Activated CD8-positive, alpha-beta memory T cell treated with anti-CD3 and anti-CD28 coated beads, Interleukin-2, amount 50 U/mL, for 24 hours (primary cell): ENCODE measurements around the gene DRD4.

Experiments
- DNase-seq: peaks from one replicate; pipeline ENCODE4 v3.0.0-alpha.2; 2020; ENCODE audit errors: extremely low read depth

DRD4 gene

DNA sequence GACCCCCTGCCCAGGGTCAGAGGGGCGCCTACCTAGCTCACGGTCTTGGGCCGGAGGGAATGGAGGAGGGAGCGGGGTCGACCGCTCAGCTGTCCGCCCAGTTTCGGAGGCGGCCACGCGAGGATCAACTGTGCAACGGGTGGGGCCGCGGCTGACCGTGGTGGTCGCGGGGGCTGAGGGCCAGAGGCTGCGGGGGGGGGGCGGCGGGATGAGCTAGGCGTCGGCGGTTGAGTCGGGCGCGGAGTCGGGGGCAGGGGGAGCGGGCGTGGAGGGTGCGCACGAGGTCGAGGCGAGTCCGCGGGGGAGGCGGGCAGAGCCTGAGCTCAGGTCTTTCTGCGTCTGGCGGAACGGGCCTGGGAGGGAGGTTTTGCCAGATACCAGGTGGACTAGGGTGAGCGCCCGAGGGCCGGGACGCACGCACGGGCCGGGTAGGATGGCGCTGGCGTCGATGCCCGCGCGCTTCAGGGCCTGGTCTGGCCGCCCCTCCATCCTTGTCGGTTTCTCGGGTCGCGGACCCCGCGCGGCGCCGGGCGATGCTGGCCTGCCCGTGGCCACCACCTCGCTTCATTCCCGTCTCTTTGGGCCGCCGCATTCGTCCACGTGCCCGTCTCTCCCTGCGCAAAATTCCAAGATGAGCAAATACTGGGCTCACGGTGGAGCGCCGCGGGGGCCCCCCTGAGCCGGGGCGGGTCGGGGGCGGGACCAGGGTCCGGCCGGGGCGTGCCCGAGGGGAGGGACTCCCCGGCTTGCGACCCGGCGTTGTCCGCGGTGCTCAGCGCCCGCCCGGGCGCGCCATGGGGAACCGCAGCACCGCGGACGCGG lies at the start of gene DRD4:
Gene DRD4 (plus strand): TSS at position 759 of the 822 bp plus-strand sequence. CDS start 36 bp downstream, at position 795.
- no peak for DNase-seq

GRCh38 chr11:587546-587945 lies 49.5 kb upstream of the DRD4 start:
- DNase-seq, result no peak

DNA sequence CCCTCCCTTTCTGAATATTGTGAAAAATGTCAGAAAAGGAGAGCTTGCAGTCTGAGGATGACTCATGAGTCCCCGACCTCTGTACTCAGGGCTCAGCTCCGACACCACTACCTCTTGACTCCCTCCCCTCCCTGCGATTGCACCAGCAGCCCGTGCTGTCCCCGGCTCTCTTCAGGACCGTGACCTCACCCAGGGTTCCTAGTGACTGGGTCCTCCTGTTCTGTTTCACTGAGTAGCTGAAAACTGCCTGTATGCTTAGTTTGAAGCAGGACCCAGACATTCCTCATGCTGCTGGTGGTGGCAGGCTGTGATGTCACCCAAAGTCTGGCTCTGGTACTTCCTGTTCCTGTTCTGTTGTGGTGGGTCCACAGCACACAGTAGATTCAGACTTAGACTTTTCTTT lies 49.1 kb upstream of the DRD4 start:
- DNase-seq, result peak; percentile 33

- no peak for DNase-seq
These were observed 47.3 kb upstream of the DRD4 start for GRCh38 chr11:589798-590197.

DNA sequence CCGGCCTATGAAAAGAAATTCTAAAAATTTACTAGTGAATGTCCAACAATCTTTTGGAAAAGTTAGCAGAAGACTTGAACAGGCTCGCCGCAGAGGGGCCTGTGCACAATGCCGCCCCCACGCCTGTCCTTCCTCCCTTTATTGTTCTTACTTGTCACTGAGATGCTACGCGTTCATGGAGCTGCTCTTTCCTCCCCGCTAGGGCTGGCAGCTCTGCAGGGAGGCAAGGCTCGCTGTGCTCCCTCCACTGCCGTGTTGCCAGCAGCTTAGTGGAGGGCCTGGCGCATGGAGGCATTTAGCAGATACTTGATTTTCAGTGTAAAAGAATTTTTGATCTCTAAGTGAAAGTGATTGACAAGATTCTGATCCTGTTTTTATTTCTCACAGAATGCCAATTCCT lies 46.1 kb upstream of the DRD4 start:
- no peak for DNase-seq

DNA sequence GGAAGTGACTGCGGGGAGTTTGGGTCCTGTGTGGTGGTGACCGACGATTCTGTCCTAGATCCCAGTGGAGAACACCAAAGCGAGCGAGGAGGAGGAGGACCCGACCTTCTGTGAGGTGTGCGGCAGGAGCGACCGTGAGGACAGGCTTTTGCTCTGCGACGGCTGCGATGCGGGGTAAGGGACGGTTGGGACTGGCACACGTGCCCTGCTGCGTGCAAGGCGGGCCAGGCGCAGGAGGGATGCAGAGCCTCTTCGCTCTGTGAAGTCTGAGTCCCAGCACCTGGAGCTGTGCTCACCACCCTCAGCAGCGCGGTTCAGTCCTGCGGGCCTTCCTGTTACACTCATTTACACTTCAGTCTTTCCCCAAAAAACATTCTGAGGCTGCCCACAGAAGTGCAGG lies 44.6 kb upstream of the DRD4 start:
- no peak for DNase-seq

GRCh38 chr11:592918-593317 lies 44.2 kb upstream of the DRD4 start:
- DNase-seq, result no peak

DNA sequence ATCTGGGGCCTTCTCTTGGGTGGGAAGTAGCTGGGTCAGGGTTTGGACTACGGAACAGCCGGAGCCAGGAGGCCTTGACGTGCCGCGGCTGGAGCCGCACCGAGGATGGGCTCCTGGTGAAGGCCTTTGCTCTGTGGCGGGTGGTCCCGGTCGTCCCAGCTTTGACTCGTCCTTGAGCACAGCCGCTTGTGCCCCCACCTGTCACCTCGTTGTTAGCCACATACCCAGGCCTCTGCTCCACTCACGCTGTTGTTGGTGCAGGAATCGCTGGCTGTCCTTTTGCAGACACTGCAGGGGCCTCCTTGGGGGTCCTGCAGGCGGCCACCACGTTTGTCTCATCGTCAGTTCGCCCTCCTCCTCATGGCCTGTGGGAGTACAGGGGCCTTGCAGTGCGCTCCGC lies 43.7 kb upstream of the DRD4 start:
- no peak for DNase-seq

DNA sequence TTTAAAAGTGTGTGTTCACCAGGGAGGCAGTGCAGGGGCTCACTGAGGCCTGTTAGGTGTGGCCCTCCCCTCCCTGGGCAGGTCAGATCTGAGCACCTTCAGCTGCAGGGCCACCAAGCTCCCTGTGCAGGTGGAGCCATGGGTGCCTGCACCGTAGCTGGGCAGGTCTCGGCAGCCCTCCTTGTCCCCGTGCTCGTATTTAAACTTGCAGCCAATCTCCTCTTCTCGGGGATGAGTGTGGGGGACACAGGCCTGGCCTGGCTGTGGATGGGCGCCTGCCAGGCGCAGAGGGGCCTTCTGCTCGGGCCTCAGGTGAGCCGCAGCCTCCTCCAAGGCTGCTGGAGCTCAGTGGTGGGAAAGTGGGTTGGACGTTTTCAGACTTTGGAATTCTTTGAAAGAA lies 41.7 kb upstream of the DRD4 start:
- no peak for DNase-seq

DNA sequence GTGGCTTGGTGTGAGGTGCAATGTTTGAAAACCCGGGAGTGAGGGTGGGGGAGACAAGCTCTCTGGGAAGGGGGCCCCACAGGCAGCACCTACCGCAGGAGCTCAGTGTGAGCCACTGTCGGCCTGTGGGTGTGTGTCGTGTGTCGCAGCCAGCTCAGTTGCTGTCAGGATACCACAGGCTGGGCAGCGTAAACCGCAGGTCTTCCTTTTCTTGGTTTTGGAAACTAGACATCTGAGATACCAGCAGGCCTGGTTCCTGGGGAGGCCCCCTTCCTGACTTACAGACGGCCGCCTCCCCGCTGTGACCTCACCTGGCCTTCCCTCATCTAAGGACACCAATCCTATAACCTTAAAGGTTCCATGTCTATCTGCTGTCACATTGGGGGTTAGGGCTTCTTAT lies 40.7 kb upstream of the DRD4 start:
- DNase-seq, result no peak

GRCh38 chr11:597166-597725 lies 39.8 kb upstream of the DRD4 start:
- DNase-seq, result no peak

GRCh38 chr11:598005-598680 lies 38.9 kb upstream of the DRD4 start:
- no peak for DNase-seq

DNA sequence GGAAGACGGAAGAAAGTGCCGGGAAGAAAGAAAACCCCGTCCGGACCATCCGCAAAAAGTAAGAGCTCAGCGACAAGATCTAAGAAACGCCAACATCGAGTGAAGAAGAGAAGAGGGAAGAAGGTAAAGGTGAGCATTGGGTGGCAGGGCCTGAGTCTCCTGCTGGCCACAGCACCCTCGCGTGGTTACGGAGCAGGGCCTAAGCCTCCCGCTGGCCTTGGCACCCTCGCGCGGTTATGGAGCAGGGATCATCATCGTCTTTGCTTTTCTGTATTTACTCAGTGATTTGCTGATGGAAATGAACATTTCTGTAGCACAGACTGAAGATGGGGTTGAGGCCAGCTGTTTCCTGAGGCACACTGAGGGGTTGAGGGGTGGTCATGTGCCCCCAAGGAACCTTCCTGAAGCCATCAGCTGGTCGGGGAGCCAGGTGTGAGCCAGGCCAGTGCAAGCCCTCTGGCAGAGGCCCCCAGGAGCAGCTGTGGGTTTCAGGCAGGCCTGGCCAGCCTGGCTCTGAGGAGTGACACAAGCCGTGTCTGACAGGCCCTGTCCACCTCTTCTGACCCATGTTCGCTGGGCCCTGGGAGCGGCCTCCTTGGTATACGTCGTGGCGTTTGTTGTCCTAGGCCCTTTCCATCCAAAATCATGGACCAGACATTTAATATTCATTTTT lies 35.4 kb upstream of the DRD4 start:
- DNase-seq, result no peak

GRCh38 chr11:603154-603553 lies 33.9 kb upstream of the DRD4 start:
- DNase-seq, result no peak

DNA sequence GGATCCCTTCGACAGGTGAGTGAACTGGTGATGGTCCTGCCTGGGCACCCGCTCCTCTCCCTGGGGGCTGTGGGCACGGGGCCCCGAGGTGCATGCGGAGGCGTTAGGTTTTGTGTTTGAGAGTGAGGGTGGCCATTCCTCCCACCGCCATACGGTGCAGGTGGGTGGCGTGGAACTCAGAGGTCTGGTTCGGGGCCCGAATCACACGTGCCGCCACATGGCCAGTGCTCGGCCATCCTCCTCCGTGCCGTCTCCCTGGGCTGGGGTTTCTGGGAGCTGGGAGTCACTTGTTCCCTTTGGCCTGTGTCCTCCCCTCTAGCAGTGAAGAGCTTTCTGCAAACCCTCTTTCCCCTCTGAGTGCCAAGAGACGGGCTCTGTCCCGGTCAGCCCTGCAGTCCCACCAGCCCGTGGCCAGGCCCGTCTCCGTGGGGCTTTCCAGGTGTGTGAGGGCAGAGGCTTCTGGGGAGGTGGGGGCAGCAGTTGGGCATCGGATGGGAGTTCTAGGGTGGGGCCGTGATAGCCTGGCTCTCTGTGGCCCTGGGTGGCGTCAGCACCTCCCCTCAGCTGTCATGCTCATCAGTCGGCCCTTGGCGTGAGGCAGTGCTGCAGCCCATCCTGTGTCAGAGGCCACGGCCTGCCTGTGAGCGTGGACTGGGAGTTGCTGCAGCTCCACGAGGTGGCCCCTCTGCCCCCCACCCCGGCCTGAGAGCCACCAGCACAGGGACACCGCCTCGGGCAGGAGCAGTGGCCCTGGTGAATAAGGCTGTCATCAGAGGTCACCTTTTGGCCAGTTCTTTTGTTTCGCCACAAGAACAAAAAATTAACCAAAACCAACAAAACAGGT lies 31.6 kb upstream of the DRD4 start:
- DNase-seq, result no peak

- DNase-seq, result no peak
These were observed 30.8 kb upstream of the DRD4 start for GRCh38 chr11:606245-606644.

GRCh38 chr11:607020-607780 lies 29.9 kb upstream of the DRD4 start:
- no peak for DNase-seq

- DNase-seq, result no peak
These were observed 29.0 kb upstream of the DRD4 start for GRCh38 chr11:607971-608659.

GRCh38 chr11:608791-609251 lies 28.2 kb upstream of the DRD4 start:
- no peak for DNase-seq

- no peak for DNase-seq
These were observed 27.7 kb upstream of the DRD4 start for GRCh38 chr11:609341-609811.
